Bronchial epithelial cell (primary cell): Measurements from ENCODE around the gene MPRIP. TPM values are rescaled to one million over a fixed set of nuclear protein-coding genes. Genes with fewer than 3 reads are reported as not detected.

Experiments used
- DNase-seq: peaks from one replicate; pipeline ENCODE4 v3.0.0-alpha.2; 2010; ENCODE audit warnings: low read depth
- FAIRE-seq: peaks from 2 replicates; lab custom pipeline; 2011; peaks lifted over from hg19 to GRCh38; lab: Jason Lieb, UNC
- H3K27me3 ChIP-seq: 2 replicates; pipeline ENCODE4 v1.5.1; 2011; ENCODE audit warnings: low read length; ENCODE audit not compliant: control insufficient read depth, insufficient read depth
- H3K36me3 ChIP-seq: 2 replicates; pipeline ENCODE4 v1.5.1; 2011; ENCODE audit warnings: low read length; ENCODE audit not compliant: control insufficient read depth, insufficient read depth
- H3K4me3 ChIP-seq: 2 replicates; pipeline ENCODE4 v1.5.1; 2011; ENCODE audit warnings: mild to moderate bottlenecking, low read depth, low read length, control low read depth
- CTCF ChIP-seq: IDR thresholded peaks from 2 replicates; pipeline ENCODE4 v1.5.1; 2011; ENCODE audit warnings: mild to moderate bottlenecking, moderate library complexity, low read length, control low read depth, inconsistent platforms; ENCODE audit not compliant: insufficient read depth, severe bottlenecking
- total RNA-seq: library from RNA; depleted of rRNA; stranded (reverse); fragments of >200 nt; gene quantifications from 2 replicates; pipeline ENCODE4 v1.2.1, GENCODE V29; 2014

Gene MPRIP
- total RNA-seq, 1 donor from 2014 or later: 183 TPM

GRCh38 chr17:17018612-17019429 is 23.4 kb upstream of the MPRIP start:
- peak; percentile 45 for DNase-seq
- FAIRE-seq: no peak
- Histone ChIP-seq H3K36me3 (no peaks in the 10 kb centered on the region), H3K4me3 (no peak overlapping the region), H3K27me3 (no peaks in the 10 kb centered on the region)
- no peak for TF ChIP-seq CTCF

- TF ChIP-seq CTCF: no peak
- FAIRE-seq (no peak), DNase-seq (no peak)
- Histone ChIP-seq H3K4me3 (no peak overlapping the region), H3K36me3 (no peaks in the 10 kb centered on the region), H3K27me3 (no peaks in the 10 kb centered on the region)
Observed at GRCh38 chr17:17019430-17019762, 22.9 kb upstream of the MPRIP start.

GRCh38 chr17:17019891-17020456 is 22.3 kb upstream of the MPRIP start:
- peak; percentile 74 for DNase-seq
- no peak for TF ChIP-seq CTCF
- no peak for FAIRE-seq
- H3K36me3 ChIP-seq: no peaks in the 10 kb centered on the region
- H3K4me3 ChIP-seq: no peak overlapping the region
- no peaks in the 10 kb centered on the region for H3K27me3 ChIP-seq

- no peak for TF ChIP-seq CTCF
- no peaks in the 10 kb centered on the region for H3K36me3 ChIP-seq
- DNase-seq: no peak
- H3K4me3 ChIP-seq: no peak overlapping the region
- H3K27me3 ChIP-seq: no peaks in the 10 kb centered on the region
- no peak for FAIRE-seq
Observed at GRCh38 chr17:17020821-17021193, 21.4 kb upstream of the MPRIP start.

- Histone ChIP-seq H3K27me3 (no peaks in the 10 kb centered on the region), H3K36me3 (no peaks in the 10 kb centered on the region), H3K4me3 (no peak overlapping the region)
- DNase-seq: no peak
- TF ChIP-seq CTCF: no peak
- FAIRE-seq: peak; percentile 28
Observed at GRCh38 chr17:17021194-17021863, 20.9 kb upstream of the MPRIP start.
